Stimulated activated CD4-positive, alpha-beta T cell treated with anti-CD3 and anti-CD28 coated beads, TNF-alpha, amount 100 ng/mL, for 4 hours (primary cell): ENCODE data around the gene MPP7.

ENCODE experiments used
- DNase-seq, 3 experiments: peaks; one replicate each; pipeline ENCODE4 v3.0.0-alpha.2; 2020; ENCODE audit warnings: low read depth in 3 of 3

Gene MPP7

DNA sequence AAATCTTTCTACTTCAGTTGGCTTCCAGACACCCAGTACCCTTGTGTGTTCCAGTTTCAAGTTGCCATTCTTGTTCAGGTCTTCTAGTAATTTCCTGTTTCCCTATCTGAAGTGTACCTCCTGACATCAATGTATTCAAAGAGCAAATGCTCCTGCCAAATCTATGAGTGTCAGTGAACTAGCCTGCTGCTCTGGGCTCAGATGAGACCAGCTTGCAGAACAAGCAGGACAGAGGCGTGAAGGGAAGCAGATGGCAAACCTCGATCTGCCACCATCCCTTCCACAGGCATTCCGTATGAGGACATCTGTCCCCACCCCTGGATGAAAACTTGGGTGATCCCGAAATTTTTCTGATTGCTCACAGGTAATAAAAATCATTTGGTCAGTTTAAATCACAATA is 4.4 kb upstream of the MPP7 start:
- no peak for DNase-seq

DNA sequence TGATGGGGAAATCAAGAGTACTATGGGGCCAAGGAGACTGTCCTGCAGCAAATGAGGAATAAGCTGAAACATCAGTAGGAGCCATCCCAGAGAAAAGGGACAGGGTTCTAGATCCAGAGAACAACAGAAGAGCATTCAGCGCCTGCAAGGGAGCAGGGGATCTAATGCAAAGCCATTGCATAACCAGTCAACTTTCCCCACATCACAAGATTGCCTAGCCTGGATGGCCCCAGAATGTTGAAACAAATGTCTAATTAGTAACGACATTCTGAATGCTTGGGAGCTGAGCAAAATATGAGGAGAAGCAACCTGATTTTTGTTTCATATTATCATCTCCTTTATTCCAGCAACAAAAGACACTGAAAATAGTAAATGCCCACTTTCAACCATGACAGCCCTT is 2.7 kb upstream of the MPP7 start:
- DNase-seq, result no peak

DNA sequence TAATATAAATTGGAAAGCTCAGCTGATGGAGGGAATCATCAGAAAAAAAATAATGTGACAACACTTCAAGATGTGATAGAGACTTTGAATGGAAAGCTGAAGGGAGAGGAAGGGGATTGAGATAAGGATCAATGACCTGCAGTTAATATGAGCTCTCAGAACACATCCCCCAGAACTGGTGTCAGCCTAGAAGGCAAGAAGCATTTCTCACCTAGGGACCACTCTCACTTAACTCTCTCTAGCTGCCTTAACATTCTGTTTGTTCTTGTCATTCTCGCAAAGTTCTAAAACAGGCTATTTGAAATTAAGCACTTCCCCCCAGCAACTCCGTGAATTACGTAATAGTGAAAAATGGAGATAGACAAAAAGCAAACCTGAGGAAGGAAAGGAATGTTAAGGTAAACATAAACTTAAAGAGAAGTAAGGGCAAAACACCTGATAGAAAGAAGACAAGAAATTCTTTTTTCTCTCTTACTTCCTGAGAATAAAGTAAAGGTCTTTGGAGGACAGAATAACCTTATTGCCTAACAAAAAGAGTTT is 1.2 kb upstream of the MPP7 start:
- no peak for DNase-seq

DNA sequence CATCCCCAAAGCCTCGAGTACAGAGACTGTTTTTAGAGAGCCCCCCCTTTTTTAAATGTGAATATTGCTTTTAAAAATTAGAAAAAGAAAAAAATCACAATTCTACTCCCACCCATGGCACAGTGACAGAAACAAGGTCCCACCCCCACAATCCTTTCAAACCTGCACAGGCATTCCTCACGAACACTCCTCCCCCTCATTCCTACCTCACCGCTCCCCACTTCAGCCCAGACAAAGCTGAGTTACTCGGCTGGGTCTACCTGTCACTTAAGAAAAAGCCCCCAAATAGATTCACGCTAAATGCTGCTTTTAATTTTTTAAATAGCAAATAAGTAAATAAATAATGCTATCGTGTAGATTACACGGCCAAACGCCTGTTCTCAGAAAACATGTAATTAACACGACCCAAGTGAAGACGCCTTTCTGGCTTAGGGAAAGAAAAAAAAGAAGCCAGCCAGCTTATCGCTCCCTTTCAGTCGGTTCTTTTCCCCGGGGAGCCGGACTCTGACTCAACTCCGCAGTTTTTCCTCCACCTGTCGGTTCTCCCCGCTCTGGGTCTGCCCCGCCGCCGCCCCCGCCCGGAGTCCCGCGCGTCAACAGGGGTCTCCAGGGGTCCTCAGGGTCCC is 739 bp downstream of the MPP7 start:
- no peak for DNase-seq

DNA sequence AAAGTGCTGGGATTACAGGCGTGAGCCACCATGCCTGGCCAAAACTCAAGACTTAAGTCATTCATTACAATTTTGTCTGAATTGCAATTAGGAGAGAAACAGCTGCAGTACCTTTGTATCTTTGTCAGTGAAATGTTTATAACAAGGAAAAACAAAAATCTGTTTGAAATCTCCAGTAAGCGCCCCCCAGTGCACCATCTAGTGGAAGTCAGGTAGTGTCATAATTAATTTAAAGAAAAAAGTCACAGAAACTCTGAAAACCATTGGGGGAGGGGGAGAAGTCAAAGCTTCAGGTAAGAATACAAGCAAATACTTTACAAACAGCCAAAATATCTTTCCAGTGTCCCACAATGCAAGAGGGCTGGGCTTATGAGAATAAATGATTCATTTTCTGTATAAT is 2.8 kb downstream of the MPP7 start:
- no peak for DNase-seq

DNA sequence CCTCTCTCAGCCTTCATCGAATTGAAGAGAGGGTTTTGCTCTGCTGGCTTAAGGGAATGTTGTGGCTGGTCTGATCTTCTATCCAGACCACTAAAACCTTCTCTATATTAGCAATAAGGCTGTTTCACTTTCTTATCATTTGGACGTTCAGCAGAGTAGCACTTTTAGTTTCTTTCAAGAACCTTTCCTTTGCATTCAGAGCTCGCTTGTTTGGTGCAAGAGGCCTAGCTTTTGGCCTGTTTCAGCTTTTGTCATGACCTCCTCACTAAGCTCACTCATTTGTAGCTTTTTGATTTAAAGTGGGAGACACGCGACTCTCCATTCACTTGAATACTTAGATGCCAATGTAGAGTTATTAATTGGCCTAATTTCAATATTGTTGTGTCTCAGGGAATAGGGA is 3.9 kb downstream of the MPP7 start:
- no peak for DNase-seq

DNA sequence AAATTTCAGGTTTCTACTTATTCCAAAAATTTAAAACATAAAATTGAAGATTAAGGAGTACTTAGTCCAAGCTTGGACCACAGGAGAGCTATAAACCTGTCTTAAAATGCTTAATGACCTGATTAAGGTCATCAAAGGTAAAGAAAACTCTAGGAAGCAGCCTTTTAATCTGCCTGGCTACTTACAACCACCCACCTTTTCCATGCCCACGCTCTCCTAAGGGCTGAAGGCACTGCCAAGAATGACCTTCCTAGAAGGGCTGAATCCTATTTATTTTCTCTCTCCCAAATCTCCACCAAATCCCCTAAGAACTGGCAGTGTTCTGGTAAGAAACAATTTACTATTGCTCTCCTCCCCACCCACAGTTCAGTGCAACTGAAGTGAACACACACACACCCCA is 6.8 kb downstream of the MPP7 start:
- no peak for DNase-seq

DNA sequence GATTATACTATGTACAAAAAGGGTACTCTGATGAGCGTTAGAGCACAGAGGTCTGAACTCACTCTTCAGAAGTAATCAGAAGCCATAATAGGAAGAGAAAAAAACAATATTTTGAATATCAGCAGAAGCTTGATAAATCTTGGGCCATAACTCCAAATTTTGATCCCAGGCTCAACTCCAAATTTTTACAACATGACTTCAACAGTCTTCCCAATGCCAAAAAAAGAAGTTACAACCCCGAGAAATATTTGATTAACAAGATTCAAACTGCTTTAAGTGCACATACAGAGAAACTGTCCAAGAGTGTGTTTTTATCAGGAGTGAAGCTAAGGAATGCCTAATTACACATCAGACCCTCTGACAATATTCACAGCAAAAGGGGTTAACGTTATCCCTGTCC is 7.5 kb downstream of the MPP7 start:
- no peak for DNase-seq

DNA sequence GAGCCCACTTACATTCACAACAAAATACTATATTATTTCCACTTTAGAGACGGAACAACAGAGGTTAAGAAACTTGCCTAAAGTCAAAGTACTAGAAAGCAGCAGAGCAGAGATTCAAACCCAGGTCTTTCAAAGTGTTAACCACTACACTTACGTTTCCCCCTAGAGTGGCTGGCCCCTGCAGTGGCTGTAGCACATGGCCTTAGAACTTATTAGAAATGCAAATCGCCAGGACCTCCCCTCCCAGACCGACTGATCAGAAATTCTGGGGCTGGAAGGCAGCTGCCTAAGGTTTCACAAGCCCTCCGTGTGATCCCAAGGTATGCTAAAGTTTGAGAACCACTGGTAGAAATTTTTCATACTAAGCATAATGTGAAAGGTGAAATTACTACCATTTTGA is 8.1 kb downstream of the MPP7 start:
- DNase-seq, result no peak

DNA sequence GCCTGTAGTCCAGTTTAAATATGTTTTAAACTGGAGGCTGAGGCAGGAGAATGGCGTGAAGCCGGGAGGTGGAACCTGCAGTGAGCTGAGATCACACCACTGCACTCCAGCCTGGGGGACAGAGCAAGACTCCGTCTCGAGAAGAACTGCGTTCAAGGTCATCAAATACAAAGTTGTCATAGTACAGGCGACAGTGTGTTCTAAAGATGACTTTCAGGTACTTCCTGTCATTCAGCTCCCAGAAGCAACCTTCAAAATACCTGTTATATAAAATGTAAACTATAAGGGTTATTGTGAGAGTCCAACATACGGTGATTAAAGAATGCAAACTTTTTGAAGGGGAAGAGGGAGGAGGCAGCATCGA is 8.7 kb downstream of the MPP7 start:
- no peak for DNase-seq

DNA sequence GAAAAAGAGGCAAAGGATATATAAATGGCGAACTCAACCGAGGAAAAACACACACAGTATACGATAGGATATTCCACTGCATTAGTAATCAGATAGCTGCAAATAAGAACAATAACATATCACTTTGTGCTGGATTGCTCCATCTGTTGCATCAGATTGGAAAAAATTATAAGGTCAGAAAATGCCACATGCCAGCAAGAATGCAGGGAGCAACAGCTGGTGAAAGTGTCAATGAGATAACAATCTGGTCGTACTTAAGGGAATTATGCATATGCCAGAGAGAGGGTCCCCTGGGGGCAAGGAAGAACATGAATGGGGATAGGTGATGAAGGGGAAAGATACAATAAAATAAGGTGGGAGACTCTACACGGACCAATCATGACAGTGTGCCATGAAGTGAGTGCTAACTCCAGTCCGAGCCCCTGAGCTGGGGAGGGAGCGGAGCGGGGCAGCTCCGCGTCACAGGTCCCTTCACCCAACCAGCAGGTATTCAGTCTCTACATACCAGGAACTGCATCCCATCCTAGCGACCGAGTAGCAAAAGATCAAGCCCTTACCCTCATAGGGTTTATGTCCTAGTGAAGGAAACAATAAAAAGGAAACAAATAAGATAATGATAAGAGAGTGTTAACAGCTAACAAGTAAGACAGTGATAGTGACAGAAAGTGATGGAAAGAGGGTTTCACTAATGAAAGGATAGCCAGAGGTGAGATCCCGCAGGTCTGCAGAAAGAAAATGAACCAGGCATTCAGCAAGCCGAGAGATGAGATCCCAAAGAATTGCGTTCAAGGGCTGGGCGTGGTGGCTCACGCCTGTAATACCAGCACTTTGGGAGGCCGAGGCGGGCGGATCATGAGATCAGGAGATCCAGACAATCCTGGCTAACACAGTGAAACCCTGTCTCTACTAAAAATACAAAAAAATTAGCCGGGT is 9.4 kb downstream of the MPP7 start:
- DNase-seq, result no peak

DNA sequence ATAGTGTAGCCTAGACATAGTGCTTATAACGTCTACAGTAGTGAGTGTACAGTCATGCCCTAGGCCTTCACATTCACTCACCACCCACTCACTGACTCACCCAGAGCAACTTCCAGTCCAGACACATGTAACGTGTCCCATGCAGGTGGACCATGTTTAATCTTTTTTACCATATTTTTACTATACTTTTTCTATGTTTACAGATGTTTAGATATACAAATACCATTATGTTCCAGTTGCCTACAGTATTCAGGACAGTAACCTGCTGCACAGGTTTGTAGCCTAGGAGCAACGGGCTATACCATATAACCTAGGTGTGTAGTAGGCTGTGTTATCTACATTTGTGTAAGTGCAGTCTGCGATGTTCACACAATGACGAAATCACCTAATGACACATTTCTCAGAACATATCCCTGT is 11.0 kb downstream of the MPP7 start:
- DNase-seq, result peak in 2 of 3 experiments; percentile 11 to 19

DNA sequence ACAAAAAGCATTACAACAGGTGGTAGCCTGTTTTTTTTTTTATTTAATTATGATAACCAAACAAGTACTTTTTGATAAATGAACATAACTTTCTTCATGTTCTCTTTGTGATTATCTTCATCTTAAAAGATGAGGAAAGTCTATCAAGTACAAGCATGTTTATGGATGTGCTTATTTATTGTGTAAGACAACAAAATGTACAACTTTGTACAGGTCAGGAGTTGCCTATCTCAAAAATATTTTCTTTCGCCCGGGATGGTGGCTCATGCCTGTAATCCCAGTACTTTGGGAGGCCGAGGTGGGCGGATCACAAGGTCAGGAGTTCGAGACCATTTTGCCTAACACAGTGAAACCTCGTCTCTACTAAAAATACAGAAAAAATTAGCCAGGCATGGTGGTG is 17.0 kb downstream of the MPP7 start:
- no peak for DNase-seq

DNA sequence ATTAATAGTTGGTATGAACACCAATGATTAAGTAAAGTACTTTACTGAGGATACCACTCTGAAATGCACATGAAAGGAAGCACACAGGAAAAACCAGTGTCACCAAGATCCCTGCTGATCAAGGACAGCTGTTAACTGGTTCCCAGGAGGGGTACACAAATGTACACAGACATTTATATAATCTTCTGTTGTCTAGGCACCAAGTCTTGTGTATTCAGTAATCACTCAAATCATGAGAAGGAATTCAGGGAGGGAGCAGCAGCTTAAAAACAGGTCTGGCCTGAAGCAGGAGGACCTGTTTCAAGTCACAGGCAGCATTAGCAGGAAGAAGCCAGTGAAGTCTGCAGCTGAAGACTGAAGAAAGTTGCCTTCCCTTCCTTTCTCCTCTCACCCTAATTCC is 18.7 kb downstream of the MPP7 start:
- DNase-seq, result no peak

DNA sequence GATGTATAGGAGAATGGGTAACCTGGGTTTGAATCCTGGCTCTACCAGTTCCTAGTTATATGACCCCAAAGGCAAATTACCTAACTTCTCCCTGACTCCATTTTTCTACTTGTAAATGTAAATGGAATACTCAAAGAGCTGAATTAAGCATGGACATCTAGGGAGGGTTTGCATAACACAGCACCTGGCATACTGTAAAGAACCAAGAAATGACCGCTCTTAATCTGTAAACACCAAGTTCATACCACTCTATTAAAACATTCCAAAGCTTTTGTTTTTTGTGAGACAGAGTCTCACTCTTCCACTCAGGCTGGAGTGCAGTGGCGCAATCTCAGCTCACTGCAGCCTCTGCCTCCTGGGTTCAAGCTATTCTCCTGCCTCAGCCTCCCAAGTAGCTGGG is 19.6 kb downstream of the MPP7 start:
- no peak for DNase-seq

DNA sequence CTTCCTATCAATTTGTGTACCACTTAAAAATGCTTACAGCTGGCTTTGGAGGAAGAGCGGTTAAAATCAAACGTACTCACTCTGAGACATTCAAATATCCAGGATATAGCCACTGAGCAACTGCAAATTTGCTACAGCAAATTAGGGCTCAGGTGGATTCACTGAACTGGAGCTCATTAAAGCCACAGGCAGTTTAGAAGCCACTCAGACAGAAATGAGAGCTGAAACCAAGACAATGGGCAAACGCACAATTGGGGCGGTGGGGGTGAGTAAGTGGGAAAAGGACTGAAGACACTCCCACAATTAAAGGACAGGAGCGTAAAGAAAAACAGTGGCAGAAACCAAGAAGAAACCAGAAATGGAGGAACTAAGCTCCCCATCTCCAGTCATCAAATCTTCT is 20.5 kb downstream of the MPP7 start:
- DNase-seq, result no peak

DNA sequence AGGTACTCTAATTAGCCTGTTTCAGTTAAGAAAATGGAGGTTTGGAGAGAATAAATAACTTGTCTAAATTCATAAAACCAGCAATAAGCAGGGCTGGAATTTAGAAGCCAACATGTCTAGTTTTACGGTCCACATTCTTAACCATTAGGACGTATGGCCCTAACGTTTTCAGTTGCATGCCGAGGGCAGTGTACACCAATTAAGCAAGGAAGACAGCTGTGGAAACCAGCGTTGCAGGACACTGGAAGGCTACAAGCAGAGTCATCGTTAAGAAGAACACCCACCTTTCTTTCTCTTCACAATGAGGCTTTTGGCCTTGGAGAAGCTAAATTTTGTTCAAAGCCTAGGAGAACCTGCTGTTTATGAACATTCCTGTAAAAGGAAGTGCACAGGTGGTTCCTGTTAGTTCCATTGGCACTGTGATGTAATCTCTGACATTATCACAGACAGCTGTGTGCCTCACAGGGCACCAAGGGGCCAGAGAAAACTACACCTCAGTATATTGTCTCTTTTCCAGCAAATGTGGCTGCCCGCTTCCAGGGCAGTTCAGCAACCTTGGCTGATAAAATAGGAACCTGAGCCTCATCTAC is 21.0 kb downstream of the MPP7 start:
- DNase-seq, result no peak

DNA sequence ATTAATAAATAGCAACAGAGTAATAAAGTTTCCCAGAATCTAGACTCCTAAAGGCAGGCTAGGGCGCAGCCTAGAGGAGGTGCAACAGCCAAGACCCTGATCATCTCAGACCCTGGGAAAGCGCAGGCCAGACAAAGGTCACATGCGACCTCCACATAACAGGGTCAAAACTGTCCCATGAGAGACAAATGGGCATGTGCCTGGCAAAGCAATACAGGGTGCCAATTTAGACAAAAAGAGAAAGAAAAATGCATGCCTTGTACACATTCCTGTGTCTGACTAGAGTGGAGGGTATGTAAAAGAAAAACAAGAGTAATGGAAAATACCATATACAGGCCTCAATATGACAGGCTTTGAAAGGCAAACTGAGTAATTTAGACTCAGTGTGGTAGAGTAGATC is 22.2 kb downstream of the MPP7 start:
- no peak for DNase-seq

DNA sequence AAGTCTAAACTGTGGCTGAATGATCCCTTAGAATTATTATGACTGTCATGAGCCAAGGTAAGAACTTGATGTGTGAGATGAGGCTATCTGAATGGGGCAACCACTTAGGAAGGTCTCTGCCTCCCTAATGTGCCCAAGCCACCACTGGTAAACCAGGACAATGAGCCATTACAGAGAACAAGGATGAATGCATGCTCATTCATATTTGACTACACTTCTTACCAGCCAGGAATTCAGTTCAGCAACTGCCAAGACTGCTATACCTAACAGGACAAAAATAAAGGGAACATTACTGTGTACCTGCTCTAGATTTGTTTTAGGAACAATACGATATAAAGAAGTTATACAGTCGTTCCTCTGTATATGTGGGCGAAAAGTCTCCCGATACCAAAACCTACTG is 23.0 kb downstream of the MPP7 start:
- no peak for DNase-seq

DNA sequence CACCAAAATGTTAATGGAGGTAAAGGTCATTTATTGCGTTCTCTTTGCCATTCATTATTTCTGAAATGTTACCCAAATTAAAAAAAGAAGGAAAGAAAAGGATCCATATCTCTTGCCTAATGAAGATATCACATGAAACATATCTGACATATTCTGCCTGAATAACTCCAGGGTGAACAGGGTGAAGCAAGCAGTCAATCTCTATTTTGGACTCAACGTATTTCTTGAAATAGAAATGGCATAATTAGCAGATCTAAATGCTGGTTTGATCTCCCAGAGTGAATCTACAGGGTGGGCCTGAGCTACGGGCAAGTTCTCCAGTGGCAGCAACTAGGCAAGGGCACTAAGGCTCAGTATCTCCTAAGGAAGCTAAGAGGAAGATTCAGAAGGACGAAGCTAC is 24.0 kb downstream of the MPP7 start:
- no peak for DNase-seq

DNA sequence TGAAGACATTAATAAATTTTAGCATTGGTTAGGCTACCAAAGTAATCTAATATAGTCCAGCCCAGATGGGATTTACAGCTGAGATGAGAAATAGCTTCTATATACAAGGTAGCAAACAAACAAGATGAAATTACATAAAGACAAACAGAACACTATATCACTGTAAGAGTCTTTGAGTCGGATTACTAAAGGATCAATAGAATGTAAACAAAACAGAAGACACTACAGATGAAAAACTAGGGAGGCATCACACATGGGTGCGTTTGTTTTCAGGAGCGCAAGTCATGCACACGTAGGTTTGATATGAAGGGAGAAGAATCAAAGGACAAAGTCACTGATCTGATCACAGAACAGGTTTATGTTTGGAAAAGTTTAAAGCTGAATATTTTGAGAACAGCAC is 26.5 kb downstream of the MPP7 start:
- no peak for DNase-seq

DNA sequence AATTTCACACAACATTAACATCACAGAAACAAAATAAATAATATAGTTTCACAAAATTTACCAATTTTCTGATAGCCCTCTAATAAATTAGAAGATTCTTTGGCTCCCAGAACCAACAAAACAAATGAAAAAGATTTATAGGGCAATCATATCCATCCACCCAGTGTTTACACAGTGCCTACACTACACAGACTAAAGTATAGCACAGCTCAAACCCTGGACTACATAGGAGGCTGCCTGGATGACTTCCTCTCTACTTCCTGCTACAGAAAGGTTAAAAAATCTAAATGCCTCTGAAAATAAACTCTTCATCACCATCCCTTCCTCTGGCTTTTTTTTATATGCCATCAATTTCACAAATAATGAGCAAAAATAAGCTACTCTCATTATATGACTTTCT is 28.4 kb downstream of the MPP7 start:
- no peak for DNase-seq

DNA sequence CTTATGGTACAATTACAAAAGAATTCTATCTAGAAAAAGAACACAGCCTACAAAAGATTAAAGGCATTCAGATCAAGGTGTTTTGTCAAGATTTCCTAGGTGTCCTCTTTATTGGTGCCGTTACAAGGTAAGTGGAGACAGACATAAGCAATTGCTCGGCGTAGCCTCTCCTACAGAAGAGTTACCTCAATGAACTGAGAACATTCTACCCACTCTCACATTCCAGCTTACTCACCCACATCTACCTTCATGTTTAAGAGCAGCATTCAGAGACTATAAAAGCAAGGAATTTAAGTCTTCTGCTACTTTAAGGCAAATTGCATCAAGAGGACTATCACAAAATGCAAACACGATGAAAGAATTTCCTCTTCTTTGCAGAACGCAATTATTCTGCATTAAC is 29.5 kb downstream of the MPP7 start:
- no peak for DNase-seq
